Germinal center (tissue), 1 donor: Measurements from ENCODE around the gene FIP1L1.

Experiments used
- DNase-seq: peaks from one replicate; pipeline ENCODE4 v3.0.0; 2012; ENCODE audit warnings: mixed read lengths, low spot score

Gene FIP1L1

GRCh38 chr4:53476232-53477037 is 99.0 kb downstream of the FIP1L1 start:
- no peak for DNase-seq

GRCh38 chr4:53477038-53477565 is 99.7 kb downstream of the FIP1L1 start:
- DNase-seq: no peak

- DNase-seq: no peak
Observed at GRCh38 chr4:53477636-53478035, 100.2 kb downstream of the FIP1L1 start.

- no peak for DNase-seq
Observed at GRCh38 chr4:53478671-53479456, 101.4 kb downstream of the FIP1L1 start.

- DNase-seq: no peak
Observed at GRCh38 chr4:53479736-53480525, 102.5 kb downstream of the FIP1L1 start.

- DNase-seq: no peak
Observed at GRCh38 chr4:53480909-53481308, 103.5 kb downstream of the FIP1L1 start.

GRCh38 chr4:53481586-53481985 is 104.1 kb downstream of the FIP1L1 start:
- no peak for DNase-seq

- DNase-seq: no peak
Observed at GRCh38 chr4:53483250-53483649, 105.8 kb downstream of the FIP1L1 start.

GRCh38 chr4:53484911-53485657 is 107.6 kb downstream of the FIP1L1 start:
- no peak for DNase-seq

GRCh38 chr4:53485658-53486040 is 108.2 kb downstream of the FIP1L1 start:
- no peak for DNase-seq

GRCh38 chr4:53487766-53488165 is 110.3 kb downstream of the FIP1L1 start:
- no peak for DNase-seq

- DNase-seq: no peak
Observed at GRCh38 chr4:53489279-53489889, 111.9 kb downstream of the FIP1L1 start.

GRCh38 chr4:53490161-53490956 is 112.9 kb downstream of the FIP1L1 start:
- no peak for DNase-seq

- peak; percentile 10 for DNase-seq
Observed at GRCh38 chr4:53490965-53491622, 113.7 kb downstream of the FIP1L1 start.

- DNase-seq: no peak
Observed at GRCh38 chr4:53494851-53495250, 117.4 kb downstream of the FIP1L1 start.

GRCh38 chr4:53497487-53498244 is 120.2 kb downstream of the FIP1L1 start:
- DNase-seq: no peak

GRCh38 chr4:53498706-53499105 is 121.3 kb downstream of the FIP1L1 start:
- DNase-seq: no peak

GRCh38 chr4:53499791-53500190 is 122.3 kb downstream of the FIP1L1 start:
- no peak for DNase-seq

GRCh38 chr4:53500546-53500945 is 123.1 kb downstream of the FIP1L1 start:
- no peak for DNase-seq
